Endodermal cell (in vitro differentiated cells): ENCODE results near the gene CD86. TPM values are rescaled to one million over a fixed set of nuclear protein-coding genes. Genes with fewer than 3 reads are reported as not detected.

ENCODE experiments used
- DNase-seq: peaks from one replicate; pipeline ENCODE4 v3.0.0-alpha.2; 2017
- H3K27ac ChIP-seq: 2 replicates; pipeline ENCODE4 v1.5.1; 2013; ENCODE audit warnings: mild to moderate bottlenecking, low read depth, low read length, moderate library complexity
- H3K27me3 ChIP-seq: 2 replicates; pipeline ENCODE4 v1.6.1; 2013; ENCODE audit warnings: mild to moderate bottlenecking, low read length, moderate library complexity; ENCODE audit not compliant: insufficient read depth, control insufficient read depth, poor library complexity, severe bottlenecking
- H3K36me3 ChIP-seq: 2 replicates; pipeline ENCODE4 v1.7.0; 2013; ENCODE audit warnings: mild to moderate bottlenecking, low read length, moderate library complexity; ENCODE audit not compliant: control insufficient read depth, insufficient read depth
- H3K4me1 ChIP-seq: one replicate; pipeline ENCODE4 v1.7.0; 2013; ENCODE audit warnings: low read length; ENCODE audit not compliant: control insufficient read depth, insufficient read depth
- H3K4me3 ChIP-seq: 2 replicates; pipeline ENCODE4 v1.5.1; 2013; ENCODE audit warnings: mild to moderate bottlenecking, low read length, moderate library complexity
- H3K9ac ChIP-seq: 2 replicates; pipeline ENCODE4 v1.6.1; 2013; ENCODE audit warnings: mild to moderate bottlenecking, low read length, moderate library complexity; ENCODE audit not compliant: poor library complexity, severe bottlenecking; ENCODE audit errors: extremely low read depth
- H3K9me3 ChIP-seq: 2 replicates; pipeline ENCODE4 v1.6.1; 2013; ENCODE audit warnings: mild to moderate bottlenecking, low read length, moderate library complexity; ENCODE audit not compliant: control insufficient read depth
- H3K27ac Mint-ChIP-seq: 2 replicates; pipeline ENCODE4 v1.8.0; 2020; ENCODE audit warnings: mixed read lengths
- H3K27me3 Mint-ChIP-seq: 2 replicates; pipeline ENCODE4 v1.8.0; 2021; ENCODE audit warnings: mild to moderate bottlenecking, mixed read lengths; ENCODE audit not compliant: insufficient read depth
- H3K36me3 Mint-ChIP-seq: 2 replicates; pipeline ENCODE4 v1.8.0; 2020; ENCODE audit warnings: low read depth, mixed read lengths
- H3K4me1 Mint-ChIP-seq: 2 replicates; pipeline ENCODE4 v1.8.0; 2020; ENCODE audit warnings: mixed read lengths
- H3K4me3 Mint-ChIP-seq: 2 replicates; pipeline ENCODE4 v1.8.0; 2020; ENCODE audit warnings: mild to moderate bottlenecking, moderate library complexity, mixed read lengths
- H3K9me3 Mint-ChIP-seq: 2 replicates; pipeline ENCODE4 v1.8.0; 2020; ENCODE audit warnings: mild to moderate bottlenecking, mixed read lengths
- CTCF ChIP-seq: fragments of 200-600 bp; sonication (generic); conservative IDR thresholded peaks from 2 replicates; pipeline ENCODE4 v1.5.0; 2021; ENCODE audit warnings: antibody characterized with exemption, mild to moderate bottlenecking
- WGBS, 2 experiments: methylation state at CpG; one replicate each; pipeline versions ENCODE4 v1.1.5 to v1.1.7; 2013; ENCODE audit warnings: missing lambda C conversion rate in 2 of 2, mixed read lengths in 1 of 2; ENCODE audit not compliant: insufficient coverage in 1 of 2, insufficient read length in 1 of 2; 5-methylcytosine and 5-hydroxymethylcytosine counted together
- total RNA-seq, 2 donors: library from RNA; stranded (reverse); fragmentation: NEBNext Ultra II Directional in 1 of 2; extraction: Animal tissue kit (Norgen Biotek cat#: 25700) in 1 of 2; gene quantifications; 2 replicates in 1 of 2; 3 replicates in 1 of 2; pipeline ENCODE4 v1.2.1, GENCODE V29; 2021

Gene CD86
- total RNA-seq, 2 donors from 2014 or later = not detected

GRCh38 chr3:122167630-122168029 is 112.5 kb downstream of the CD86 start:
- H3K36me3 Mint-ChIP-seq = no peaks in the 10 kb centered on the region
- no peak overlapping the region for H3K9ac ChIP-seq
- peaks cover 3% of the 10 kb centered on the region for H3K9me3 ChIP-seq
- no peak overlapping the region for H3K4me3 ChIP-seq
- H3K4me3 Mint-ChIP-seq = no peak overlapping the region
- no peak for DNase-seq
- no peak overlapping the region for H3K27ac ChIP-seq
- no peak overlapping the region for H3K27ac Mint-ChIP-seq
- no peaks in the 10 kb centered on the region for H3K4me1 ChIP-seq
- H3K4me1 Mint-ChIP-seq = no peaks in the 10 kb centered on the region
- no peaks in the 10 kb centered on the region for H3K36me3 ChIP-seq
- TF ChIP-seq CTCF = no peak
- H3K9me3 Mint-ChIP-seq = peaks cover 21% of the 10 kb centered on the region
- no peaks in the 10 kb centered on the region for H3K27me3 ChIP-seq
- H3K27me3 Mint-ChIP-seq = peaks cover 4% of the 10 kb centered on the region

- no peaks in the 10 kb centered on the region for H3K36me3 Mint-ChIP-seq
- H3K9me3 Mint-ChIP-seq = peaks cover 23% of the 10 kb centered on the region
- no peaks in the 10 kb centered on the region for H3K4me1 ChIP-seq
- peaks cover 7% of the 10 kb centered on the region for H3K27me3 Mint-ChIP-seq
- no peak for TF ChIP-seq CTCF
- H3K4me1 Mint-ChIP-seq = no peaks in the 10 kb centered on the region
- H3K27ac Mint-ChIP-seq = no peak overlapping the region
- peaks cover 6% of the 10 kb centered on the region for H3K9me3 ChIP-seq
- H3K4me3 Mint-ChIP-seq = no peak overlapping the region
- DNase-seq = no peak
- H3K4me3 ChIP-seq = no peak overlapping the region
- no peak overlapping the region for H3K9ac ChIP-seq
- WGBS, 2 experiments = 70 to 83% methylated on average over 2 to 3 of the region's 3 CpGs
- no peaks in the 10 kb centered on the region for H3K27me3 ChIP-seq
- H3K36me3 ChIP-seq = no peaks in the 10 kb centered on the region
- no peak overlapping the region for H3K27ac ChIP-seq
Observed at GRCh38 chr3:122168044-122168443, 112.9 kb downstream of the CD86 start.

- no peak overlapping the region for H3K9ac ChIP-seq
- Mint-ChIP-seq H3K36me3 (no peaks in the 10 kb centered on the region), H3K4me1 (no peaks in the 10 kb centered on the region), H3K27ac (no peak overlapping the region), H3K9me3 (peaks cover 24% of the 10 kb centered on the region), H3K4me3 (no peak overlapping the region), H3K27me3 (peaks cover 7% of the 10 kb centered on the region)
- no peaks in the 10 kb centered on the region for H3K36me3 ChIP-seq
- DNase-seq = no peak
- H3K4me3 ChIP-seq = no peak overlapping the region
- peaks cover 12% of the 10 kb centered on the region for H3K9me3 ChIP-seq
- no peaks in the 10 kb centered on the region for H3K27me3 ChIP-seq
- no peaks in the 10 kb centered on the region for H3K4me1 ChIP-seq
- 45 to 73% methylated on average over 1 to 3 of the region's 3 CpGs for WGBS, 2 experiments
- H3K27ac ChIP-seq = no peak overlapping the region
- TF ChIP-seq CTCF = no peak
Observed at GRCh38 chr3:122169911-122170310, 114.7 kb downstream of the CD86 start.

Other genes starting within 250 kb of the CD86 start
- 10 to 100 TPM; 35.2 to 44.5 TPM for gene IQCB1, start 220.3 kb upstream of the CD86 start, total RNA-seq
- 1 to 10 TPM; 3.5 to 4.6 TPM for gene EAF2, start 220.2 kb upstream of the CD86 start, total RNA-seq
- 1 to 10 TPM in 1 of 2 donors, under 1 TPM in 1; 0.73 to 2.1 TPM for gene SLC15A2, start 161.0 kb upstream of the CD86 start, total RNA-seq
- gene ILDR1, start 33.1 kb upstream of the CD86 start, total RNA-seq = 1 to 10 TPM; 2.0 to 3.6 TPM
- gene CASR, start 128.3 kb downstream of the CD86 start, total RNA-seq = under 1 TPM in 1 of 2 donors, not detected in 1; 0.04 TPM